Measurements from ENCODE around the gene VPS29.

DNA sequence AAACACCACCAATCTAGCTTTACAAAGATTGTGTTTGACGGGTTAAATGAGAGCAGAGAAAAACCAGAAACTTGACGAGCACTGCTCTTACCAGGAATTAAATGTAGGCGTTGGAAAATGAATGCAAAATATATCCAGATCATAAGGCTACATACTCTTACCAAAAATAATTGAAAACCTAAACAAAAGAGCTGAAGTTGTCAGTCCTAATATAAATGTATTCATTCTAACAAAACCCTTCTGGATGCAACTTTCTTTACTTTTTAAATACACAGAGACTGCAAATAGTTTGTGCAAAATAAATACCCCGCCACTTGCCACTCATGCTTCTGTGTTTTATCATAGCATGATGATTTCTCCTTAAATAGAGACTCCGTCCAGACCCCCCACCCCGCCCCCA, 32.9 kb upstream of the VPS29 start:
- TF ChIP-seq, protein P1, sequence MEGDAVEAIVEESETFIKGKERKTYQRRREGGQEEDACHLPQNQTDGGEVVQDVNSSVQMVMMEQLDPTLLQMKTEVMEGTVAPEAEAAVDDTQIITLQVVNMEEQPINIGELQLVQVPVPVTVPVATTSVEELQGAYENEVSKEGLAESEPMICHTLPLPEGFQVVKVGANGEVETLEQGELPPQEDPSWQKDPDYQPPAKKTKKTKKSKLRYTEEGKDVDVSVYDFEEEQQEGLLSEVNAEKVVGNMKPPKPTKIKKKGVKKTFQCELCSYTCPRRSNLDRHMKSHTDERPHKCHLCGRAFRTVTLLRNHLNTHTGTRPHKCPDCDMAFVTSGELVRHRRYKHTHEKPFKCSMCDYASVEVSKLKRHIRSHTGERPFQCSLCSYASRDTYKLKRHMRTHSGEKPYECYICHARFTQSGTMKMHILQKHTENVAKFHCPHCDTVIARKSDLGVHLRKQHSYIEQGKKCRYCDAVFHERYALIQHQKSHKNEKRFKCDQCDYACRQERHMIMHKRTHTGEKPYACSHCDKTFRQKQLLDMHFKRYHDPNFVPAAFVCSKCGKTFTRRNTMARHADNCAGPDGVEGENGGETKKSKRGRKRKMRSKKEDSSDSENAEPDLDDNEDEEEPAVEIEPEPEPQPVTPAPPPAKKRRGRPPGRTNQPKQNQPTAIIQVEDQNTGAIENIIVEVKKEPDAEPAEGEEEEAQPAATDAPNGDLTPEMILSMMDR (conservative IDR thresholded peaks at IDR 0.05; ENCODE audit: low read depth, low read length) = no peak
- no peak for TF ChIP-seq EZH2 (IDR thresholded peaks at IDR 0.05; ENCODE audit: low read length, unreplicated experiment)
- no peak for TF ChIP-seq EZH2phosphoT487 (IDR thresholded peaks at IDR 0.05; ENCODE audit: borderline replicate concordance, low read length)

Data from PC-3 (cell line).